Endometrial microvascular endothelial cells (primary cell): ENCODE data around the gene KRTAP20-4. TPM values are rescaled to one million over a fixed set of nuclear protein-coding genes. Genes with fewer than 3 reads are reported as not detected.

Experiments
- in situ Hi-C: cut with HindIII; loops from 2 replicates; pipeline ENCODE4 v1.10.0; 2017; ENCODE audit warnings: low sequenced_read_pairs, low pct_unique_long_range_greater_than_20kb; ENCODE audit errors: inconsistent ontology term
- total RNA-seq: library from RNA; depleted of rRNA; stranded (reverse); fragments of >200 nt; gene quantifications from one replicate; pipeline ENCODE4 v1.2.3, GENCODE V29; 2015; ENCODE audit errors: inconsistent ontology term

KRTAP20-4 gene
- total RNA-seq, 1 donor from 2014 or later = not detected

- in situ Hi-C loops = no loop called here
Measured at GRCh38 chr21:30638686-30639085, 18.3 kb downstream of the KRTAP20-4 start.

- in situ Hi-C loops = no loop called here
Measured at GRCh38 chr21:30642564-30642963, 22.1 kb downstream of the KRTAP20-4 start, which contains the start of gene KRTAP20-3. KRTAP20-3 (plus strand) TSS chr21:30642864.

- in situ Hi-C loops = no loop called here
Measured at GRCh38 chr21:30646904-30647414, 26.5 kb downstream of the KRTAP20-4 start.

GRCh38 chr21:30652891-30653290, 32.5 kb downstream of the KRTAP20-4 start:
- in situ Hi-C loops = no loop called here

DNA sequence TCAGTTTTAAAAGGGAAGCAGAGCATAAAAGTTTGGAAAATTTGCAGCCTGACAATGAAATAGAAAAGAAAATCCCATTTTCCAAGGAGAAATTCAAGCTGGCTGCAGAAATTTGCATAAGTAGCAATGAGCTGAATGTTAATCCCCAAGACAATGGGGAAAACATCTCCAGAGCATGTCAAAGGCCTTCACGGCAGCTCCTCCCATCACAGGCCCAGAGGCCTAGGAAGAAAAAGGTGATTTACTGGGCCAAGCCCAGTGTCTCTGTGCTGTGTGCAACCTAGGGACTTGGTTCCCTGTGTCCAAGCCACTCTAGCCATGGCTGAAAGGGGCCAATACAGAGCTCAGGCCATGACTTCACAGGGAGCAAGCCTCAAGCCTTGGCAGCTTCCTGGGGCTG, 48.3 kb downstream of the KRTAP20-4 start:
- in situ Hi-C loops = no loop called here

Other genes with a start within 250 kb of the KRTAP20-4 start
- not detected for gene KRTAP13-2, start 248.4 kb upstream of the KRTAP20-4 start, total RNA-seq
- gene KRTAP13-1, start 224.6 kb upstream of the KRTAP20-4 start, total RNA-seq = not detected
- gene KRTAP13-3, start 194.7 kb upstream of the KRTAP20-4 start, total RNA-seq = not detected
- gene KRTAP13-4, start 190.4 kb upstream of the KRTAP20-4 start, total RNA-seq = not detected
- gene KRTAP15-1, start 180.4 kb upstream of the KRTAP20-4 start, total RNA-seq = not detected
- not detected for gene KRTAP19-1, start 140.3 kb upstream of the KRTAP20-4 start, total RNA-seq
- not detected for gene KRTAP19-2, start 133.2 kb upstream of the KRTAP20-4 start, total RNA-seq
- not detected for gene KRTAP19-3, start 128.6 kb upstream of the KRTAP20-4 start, total RNA-seq
- not detected for gene KRTAP19-4, start 123.5 kb upstream of the KRTAP20-4 start, total RNA-seq
- gene KRTAP19-5, start 118.5 kb upstream of the KRTAP20-4 start, total RNA-seq = not detected
- gene KRTAP19-6, start 78.8 kb upstream of the KRTAP20-4 start, total RNA-seq = not detected
- not detected for gene KRTAP19-7, start 59.3 kb upstream of the KRTAP20-4 start, total RNA-seq
- not detected for gene KRTAP22-2, start 30.2 kb upstream of the KRTAP20-4 start, total RNA-seq
- gene KRTAP6-3, start 28.2 kb upstream of the KRTAP20-4 start, total RNA-seq = not detected
- gene KRTAP6-2, start 21.7 kb upstream of the KRTAP20-4 start, total RNA-seq = not detected
- gene KRTAP22-1, start 19.5 kb upstream of the KRTAP20-4 start, total RNA-seq = not detected
- gene KRTAP6-1, start 6.7 kb upstream of the KRTAP20-4 start, total RNA-seq = not detected
- gene KRTAP20-1, start 4.2 kb upstream of the KRTAP20-4 start, total RNA-seq = not detected
- gene KRTAP20-2, start 14.6 kb downstream of the KRTAP20-4 start, total RNA-seq = not detected
- not detected for gene KRTAP20-3, start 22.2 kb downstream of the KRTAP20-4 start, total RNA-seq
- not detected for gene KRTAP21-3, start 98.2 kb downstream of the KRTAP20-4 start, total RNA-seq
- not detected for gene KRTAP21-2, start 126.6 kb downstream of the KRTAP20-4 start, total RNA-seq
- gene KRTAP21-1, start 134.8 kb downstream of the KRTAP20-4 start, total RNA-seq = not detected
- gene KRTAP8-1, start 192.6 kb downstream of the KRTAP20-4 start, total RNA-seq = not detected
- not detected for gene KRTAP7-1, start 209.1 kb downstream of the KRTAP20-4 start, total RNA-seq